ENCODE measurements around the gene CDS2.

Gene CDS2

DNA sequence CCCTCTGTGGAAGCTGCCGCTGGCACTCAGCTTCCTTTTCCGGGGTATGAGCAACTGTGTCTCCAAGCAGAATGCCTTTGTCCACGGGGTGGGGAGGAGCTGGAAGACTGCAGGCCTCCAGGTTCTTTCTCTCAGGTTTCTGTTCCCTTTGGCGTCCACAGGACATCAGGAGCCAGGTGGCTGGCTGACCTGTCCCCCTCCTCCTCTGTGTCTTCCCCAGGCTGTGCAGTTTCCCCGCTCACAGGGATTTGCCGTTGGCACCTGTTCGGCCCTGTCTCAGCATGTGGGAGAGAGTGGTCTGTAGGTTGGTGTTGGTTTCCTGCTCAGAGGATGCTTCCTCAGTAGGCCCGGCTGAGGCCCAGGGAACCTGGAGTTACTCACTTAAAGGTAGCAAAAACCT, 43.5 kb downstream of the CDS2 start:
- Histone ChIP-seq H3K9ac (ENCODE audit: low read length) (no peak overlapping the region), H3K27me3 (ENCODE audit: insufficient read depth, low read length) (no peaks in the 10 kb centered on the region), H3K9me2 (ENCODE audit: low read depth, low read length) (no peaks in the 10 kb centered on the region), H3K36me3 (ENCODE audit: insufficient read depth, low read length) (peaks cover 15% of the 10 kb centered on the region; the same call in 1 of the 2 replicates), H2AFZ (ENCODE audit: low read length) (no peak overlapping the region), H3K4me2 (ENCODE audit: low read length) (no peak overlapping the region), H4K20me1 (ENCODE audit: insufficient read depth, low read length) (no peaks in the 10 kb centered on the region), H3F3A (ENCODE audit: insufficient read depth, low read length) (no peaks in the 10 kb centered on the region), H3K27ac (ENCODE audit: low read depth, low read length, poor library complexity, severe bottlenecking) (no peak overlapping the region), H3K4me1 (ENCODE audit: insufficient read depth, low read length, severe bottlenecking) (peaks cover 28% of the 10 kb centered on the region), H3K4me3 (ENCODE audit: low read depth, low read length, poor library complexity, severe bottlenecking) (no peak overlapping the region), H3K9me3 (ENCODE audit: low read length) (no peaks in the 10 kb centered on the region), H3K79me2 (ENCODE audit: insufficient read depth, low read length) (no peaks in the 10 kb centered on the region)
- TF ChIP-seq EZH2 (IDR thresholded peaks at IDR 0.05; ENCODE audit: borderline replicate concordance, low read length): no peak
- TF ChIP-seq, protein P1, sequence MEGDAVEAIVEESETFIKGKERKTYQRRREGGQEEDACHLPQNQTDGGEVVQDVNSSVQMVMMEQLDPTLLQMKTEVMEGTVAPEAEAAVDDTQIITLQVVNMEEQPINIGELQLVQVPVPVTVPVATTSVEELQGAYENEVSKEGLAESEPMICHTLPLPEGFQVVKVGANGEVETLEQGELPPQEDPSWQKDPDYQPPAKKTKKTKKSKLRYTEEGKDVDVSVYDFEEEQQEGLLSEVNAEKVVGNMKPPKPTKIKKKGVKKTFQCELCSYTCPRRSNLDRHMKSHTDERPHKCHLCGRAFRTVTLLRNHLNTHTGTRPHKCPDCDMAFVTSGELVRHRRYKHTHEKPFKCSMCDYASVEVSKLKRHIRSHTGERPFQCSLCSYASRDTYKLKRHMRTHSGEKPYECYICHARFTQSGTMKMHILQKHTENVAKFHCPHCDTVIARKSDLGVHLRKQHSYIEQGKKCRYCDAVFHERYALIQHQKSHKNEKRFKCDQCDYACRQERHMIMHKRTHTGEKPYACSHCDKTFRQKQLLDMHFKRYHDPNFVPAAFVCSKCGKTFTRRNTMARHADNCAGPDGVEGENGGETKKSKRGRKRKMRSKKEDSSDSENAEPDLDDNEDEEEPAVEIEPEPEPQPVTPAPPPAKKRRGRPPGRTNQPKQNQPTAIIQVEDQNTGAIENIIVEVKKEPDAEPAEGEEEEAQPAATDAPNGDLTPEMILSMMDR (IDR thresholded peaks at IDR 0.05; ENCODE audit: low read length): no peak

DNA sequence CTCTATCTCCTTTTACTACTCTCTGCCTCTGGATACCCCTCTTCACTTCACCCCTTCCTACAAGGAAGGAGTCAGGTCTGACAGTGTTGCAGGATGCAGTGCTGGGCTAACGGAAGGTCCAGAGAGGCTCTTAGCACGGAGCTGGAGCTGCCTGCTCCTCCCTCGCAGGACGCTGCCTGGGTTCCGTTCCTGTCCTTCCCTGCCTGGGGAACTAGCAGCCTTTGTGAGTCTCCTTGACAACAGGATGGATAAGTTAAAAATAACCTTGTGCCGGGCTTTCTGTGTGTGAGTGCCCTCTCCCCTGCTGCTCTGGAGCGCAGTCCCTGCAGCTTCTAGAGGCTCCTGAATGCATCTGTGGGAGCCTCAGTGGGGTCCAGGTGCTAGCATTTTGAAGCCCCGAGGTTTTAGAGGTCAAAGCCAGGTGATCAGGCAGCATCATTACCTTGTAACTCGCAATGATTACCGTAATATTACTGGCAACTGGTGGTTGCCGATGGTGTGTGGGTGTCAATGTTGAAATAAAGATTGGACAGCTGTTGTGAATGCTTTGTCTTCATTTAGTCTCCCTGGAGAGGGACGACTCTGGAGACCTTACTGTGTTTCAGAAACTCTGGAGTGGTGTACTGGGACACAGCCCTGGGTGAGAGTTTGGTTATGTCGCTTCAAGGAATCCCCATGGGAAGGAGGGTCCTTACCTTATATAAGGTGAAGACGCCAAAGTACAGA, 44.4 kb downstream of the CDS2 start:
- Histone ChIP-seq H2AFZ (ENCODE audit: low read length) (no peak overlapping the region), H3K9ac (ENCODE audit: low read length) (no peak overlapping the region), H3K9me3 (ENCODE audit: low read length) (no peaks in the 10 kb centered on the region), H3K27ac (ENCODE audit: low read depth, low read length, poor library complexity, severe bottlenecking) (no peak overlapping the region), H3K9me2 (ENCODE audit: low read depth, low read length) (no peaks in the 10 kb centered on the region), H4K20me1 (ENCODE audit: insufficient read depth, low read length) (no peaks in the 10 kb centered on the region), H3K79me2 (ENCODE audit: insufficient read depth, low read length) (no peaks in the 10 kb centered on the region), H3K27me3 (ENCODE audit: insufficient read depth, low read length) (no peaks in the 10 kb centered on the region), H3K36me3 (ENCODE audit: insufficient read depth, low read length) (peaks cover 15% of the 10 kb centered on the region; the same call in 1 of the 2 replicates), H3K4me1 (ENCODE audit: insufficient read depth, low read length, severe bottlenecking) (peaks cover 28% of the 10 kb centered on the region), H3F3A (ENCODE audit: insufficient read depth, low read length) (no peaks in the 10 kb centered on the region), H3K4me2 (ENCODE audit: low read length) (no peak overlapping the region), H3K4me3 (ENCODE audit: low read depth, low read length, poor library complexity, severe bottlenecking) (no peak overlapping the region)
- TF ChIP-seq EZH2 (IDR thresholded peaks at IDR 0.05; ENCODE audit: borderline replicate concordance, low read length): no peak
- TF ChIP-seq, protein P1 (IDR thresholded peaks at IDR 0.05; ENCODE audit: low read length): no peak

DNA sequence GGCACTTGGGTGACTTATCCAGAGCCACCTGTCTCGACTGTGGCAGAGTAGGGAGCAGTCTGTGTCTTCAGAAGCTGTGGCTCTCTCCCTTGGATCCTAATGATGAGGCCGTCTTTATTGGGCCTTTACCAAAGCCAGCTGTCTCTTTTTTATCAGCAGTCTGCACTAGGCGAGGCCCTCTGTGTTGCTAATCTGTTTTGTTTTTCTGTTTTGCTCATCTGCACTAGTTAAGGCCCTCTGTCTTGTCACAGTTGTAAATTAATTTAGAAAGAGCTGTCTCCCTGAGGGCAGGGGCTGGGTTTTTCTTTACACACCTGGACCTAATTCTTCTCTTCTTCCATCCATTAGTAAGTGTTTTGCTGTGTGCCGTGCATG, 45.0 kb downstream of the CDS2 start:
- Histone ChIP-seq H3K4me3 (ENCODE audit: low read depth, low read length, poor library complexity, severe bottlenecking) (no peak overlapping the region), H3K36me3 (ENCODE audit: insufficient read depth, low read length) (peaks cover 15% of the 10 kb centered on the region; the same call in 1 of the 2 replicates), H3F3A (ENCODE audit: insufficient read depth, low read length) (no peaks in the 10 kb centered on the region), H3K9me3 (ENCODE audit: low read length) (no peaks in the 10 kb centered on the region), H3K4me1 (ENCODE audit: insufficient read depth, low read length, severe bottlenecking) (peaks cover 23% of the 10 kb centered on the region), H3K9ac (ENCODE audit: low read length) (no peak overlapping the region), H3K4me2 (ENCODE audit: low read length) (no peak overlapping the region), H3K79me2 (ENCODE audit: insufficient read depth, low read length) (no peaks in the 10 kb centered on the region), H3K27me3 (ENCODE audit: insufficient read depth, low read length) (no peaks in the 10 kb centered on the region), H3K9me2 (ENCODE audit: low read depth, low read length) (no peaks in the 10 kb centered on the region), H4K20me1 (ENCODE audit: insufficient read depth, low read length) (no peaks in the 10 kb centered on the region), H3K27ac (ENCODE audit: low read depth, low read length, poor library complexity, severe bottlenecking) (no peak overlapping the region), H2AFZ (ENCODE audit: low read length) (no peak overlapping the region)
- TF ChIP-seq, protein P1 (IDR thresholded peaks at IDR 0.05; ENCODE audit: low read length): no peak
- TF ChIP-seq EZH2 (IDR thresholded peaks at IDR 0.05; ENCODE audit: borderline replicate concordance, low read length): no peak

Measured in OCI-LY1 (cell line).